Caco-2 (cell line): ENCODE measurements around the gene OSBPL1A. TPM values are rescaled to one million over a fixed set of nuclear protein-coding genes. Genes with fewer than 3 reads are reported as not detected.
"Not testable (repeated sequence)": the region's sequence is repeated elsewhere in the genome, so short reads cannot be mapped to it uniquely, and the experiment has no call there.

ENCODE experiments used
- BruUV-seq: library from RNA; stranded (reverse); fragments of 400-500 nt; replicated peaks from 2 replicates; lab custom pipeline; 2021; lab: Mats Ljungman, UMichigan
- CTCF ChIA-PET: fragments of 300-600 bp; sonication (Branson Sonifier 250); formaldehyde crosslinking; loops from one replicate; lab custom pipeline; 2022; ENCODE audit warnings: antibody characterized with exemption; lab: Charles Lee
- POLR2A ChIA-PET: fragments of 300-600 bp; sonication (Branson Sonifier 250); formaldehyde crosslinking; loops from one replicate; lab custom pipeline; 2022; ENCODE audit warnings: antibody characterized with exemption; lab: Charles Lee
- DNase-seq, 2 experiments: peaks; one replicate each; pipeline versions ENCODE4 v3.0.0 to v3.0.0-alpha.2; 2020 to 2022
- H3K27me3 ChIP-seq: replicated peaks from 2 replicates; pipeline ENCODE4 v1.6.0; 2011; ENCODE audit warnings: low read length; ENCODE audit not compliant: control insufficient read depth, insufficient read depth
- H3K36me3 ChIP-seq: 2 replicates; pipeline ENCODE4 v1.5.1; 2011; ENCODE audit warnings: low read length; ENCODE audit not compliant: control insufficient read depth, insufficient read depth
- H3K4me1 ChIP-seq: fragments of 250-450 bp; sonication (Bioruptor Pico); 2 replicates; pipeline ENCODE4 v1.5.1; 2020; ENCODE audit warnings: mild to moderate bottlenecking
- H3K4me3 ChIP-seq: 2 replicates; pipeline ENCODE4 v1.5.1; 2011; ENCODE audit warnings: low read depth, mild to moderate bottlenecking, control low read depth, low read length
- H3K9me3 ChIP-seq: fragments of 250-450 bp; sonication (Bioruptor Pico); 2 replicates; pipeline ENCODE4 v1.5.1; 2020; ENCODE audit warnings: mild to moderate bottlenecking, moderate library complexity
- H3K27ac Mint-ChIP-seq: one replicate; pipeline ENCODE4 v1.8.0; 2022; ENCODE audit warnings: mixed read lengths; ENCODE audit not compliant: unreplicated experiment
- H3K27me3 Mint-ChIP-seq: one replicate; pipeline ENCODE4 v1.8.0; 2022; ENCODE audit warnings: mixed read lengths; ENCODE audit not compliant: insufficient read depth, unreplicated experiment
- H3K36me3 Mint-ChIP-seq: one replicate; pipeline ENCODE4 v1.8.0; 2022; ENCODE audit warnings: mild to moderate bottlenecking, mixed read lengths; ENCODE audit not compliant: insufficient read depth, unreplicated experiment
- H3K4me1 Mint-ChIP-seq: one replicate; pipeline ENCODE4 v1.8.0; 2022; ENCODE audit warnings: low read depth, mixed read lengths; ENCODE audit not compliant: unreplicated experiment
- H3K4me3 Mint-ChIP-seq: one replicate; pipeline ENCODE4 v1.8.0; 2022; ENCODE audit warnings: mild to moderate bottlenecking, moderate library complexity, mixed read lengths; ENCODE audit not compliant: unreplicated experiment
- H3K9me3 Mint-ChIP-seq: one replicate; pipeline ENCODE4 v1.8.0; 2022; ENCODE audit warnings: mixed read lengths; ENCODE audit not compliant: unreplicated experiment
- intact Hi-C: fragments of 100-400 bp; cut with micrococcal nuclease; formaldehyde crosslinking; loops from one replicate; pipeline ENCODE4 v1.10.0; 2022; ENCODE audit not compliant: unreplicated experiment
- total RNA-seq: library from RNA; stranded (reverse); gene quantifications from 2 replicates; pipeline ENCODE4 v1.2.3, GENCODE V29; 2022
- TF ChIP-seq, protein P1 (sequence below), 2 experiments: fragments of 200-600 bp in 1 of 2; IDR thresholded peaks; 1 replicate in 1 of 2; 2 replicates in 1 of 2; pipeline versions ENCODE4 v1.5.1 to v1.8.0; 2011 to 2022; ENCODE audit warnings: antibody characterized with exemption in 1 of 2, control low read depth in 1 of 2, inconsistent platforms in 1 of 2, low read depth in 1 of 2, low read length in 1 of 2, mild to moderate bottlenecking in 1 of 2, moderate library complexity in 1 of 2; ENCODE audit not compliant: insufficient read depth in 1 of 2, severe bottlenecking in 1 of 2, unreplicated experiment in 1 of 2

The OSBPL1A gene
- total RNA-seq, 1 experiment from 2014 or later, result 15.7 TPM

DNA sequence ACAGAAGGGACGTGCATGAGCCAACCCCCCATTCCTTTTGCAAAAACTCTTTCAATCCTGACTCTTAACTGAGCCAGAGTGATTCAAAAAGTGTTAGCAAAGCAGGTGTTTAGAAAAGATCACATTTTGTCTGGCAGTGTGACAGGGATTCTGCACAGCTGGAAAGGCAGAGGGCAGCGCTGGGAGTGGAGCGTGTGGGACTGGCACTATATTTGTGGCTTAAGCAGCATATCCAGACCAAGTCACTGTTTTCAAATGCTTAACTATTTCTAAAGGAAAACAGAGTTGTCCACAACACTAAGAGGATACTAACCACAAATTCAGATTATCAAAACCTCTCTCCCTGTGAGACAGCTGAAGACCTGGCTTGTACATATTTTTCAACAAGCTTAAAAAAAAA is 239.8 kb downstream of the OSBPL1A start:
- Mint-ChIP-seq H3K36me3 (no peaks in the 10 kb centered on the region), H3K4me3 (no peak overlapping the region), H3K27me3 (no peaks in the 10 kb centered on the region), H3K4me1 (no peaks in the 10 kb centered on the region), H3K27ac (no peak overlapping the region), H3K9me3 (no peaks in the 10 kb centered on the region)
- intact Hi-C loops, result no loop called here
- no peaks in the 10 kb centered on the region for H3K36me3 ChIP-seq
- ChIA-PET CTCF (interaction anchor here (0.5 kb wide), 1 partner anchor 121 kb away, joined by 4 read pairs; no protein-coding TSS in a partner anchor), POLR2A (no interaction called here)
- no peaks in the 10 kb centered on the region for H3K9me3 ChIP-seq
- no TSS peak for BruUV-seq
- no peaks in the 10 kb centered on the region for H3K27me3 ChIP-seq
- TF ChIP-seq, protein P1, sequence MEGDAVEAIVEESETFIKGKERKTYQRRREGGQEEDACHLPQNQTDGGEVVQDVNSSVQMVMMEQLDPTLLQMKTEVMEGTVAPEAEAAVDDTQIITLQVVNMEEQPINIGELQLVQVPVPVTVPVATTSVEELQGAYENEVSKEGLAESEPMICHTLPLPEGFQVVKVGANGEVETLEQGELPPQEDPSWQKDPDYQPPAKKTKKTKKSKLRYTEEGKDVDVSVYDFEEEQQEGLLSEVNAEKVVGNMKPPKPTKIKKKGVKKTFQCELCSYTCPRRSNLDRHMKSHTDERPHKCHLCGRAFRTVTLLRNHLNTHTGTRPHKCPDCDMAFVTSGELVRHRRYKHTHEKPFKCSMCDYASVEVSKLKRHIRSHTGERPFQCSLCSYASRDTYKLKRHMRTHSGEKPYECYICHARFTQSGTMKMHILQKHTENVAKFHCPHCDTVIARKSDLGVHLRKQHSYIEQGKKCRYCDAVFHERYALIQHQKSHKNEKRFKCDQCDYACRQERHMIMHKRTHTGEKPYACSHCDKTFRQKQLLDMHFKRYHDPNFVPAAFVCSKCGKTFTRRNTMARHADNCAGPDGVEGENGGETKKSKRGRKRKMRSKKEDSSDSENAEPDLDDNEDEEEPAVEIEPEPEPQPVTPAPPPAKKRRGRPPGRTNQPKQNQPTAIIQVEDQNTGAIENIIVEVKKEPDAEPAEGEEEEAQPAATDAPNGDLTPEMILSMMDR (IDR thresholded peaks at IDR 0.05; ENCODE audit: insufficient read depth in 1 of 2, low read depth in 1 of 2, low read length in 1 of 2, severe bottlenecking in 1 of 2, unreplicated experiment in 1 of 2), result no peak
- no peaks in the 10 kb centered on the region for H3K4me1 ChIP-seq
- H3K4me3 ChIP-seq, result no peak overlapping the region
- DNase-seq, result no peak

DNA sequence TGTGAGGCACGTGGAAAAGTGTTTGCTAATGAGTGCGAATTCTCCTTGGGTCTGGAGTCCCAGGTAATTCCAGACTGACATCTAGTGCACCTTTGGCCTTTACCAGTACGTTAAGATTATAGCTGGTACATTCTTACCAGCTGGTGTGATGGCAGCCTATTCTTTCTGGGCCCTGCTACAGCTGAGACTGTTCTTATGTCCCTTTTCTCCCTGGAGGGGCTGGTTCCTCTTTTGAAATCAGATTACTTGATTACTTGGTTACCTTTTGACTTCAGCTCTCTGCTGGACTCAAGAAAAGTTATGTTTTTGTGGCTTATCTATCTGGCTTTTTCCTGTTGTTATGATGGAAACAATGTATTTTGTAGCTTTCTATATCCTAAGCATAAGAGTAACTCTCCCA is 244.2 kb downstream of the OSBPL1A start:
- intact Hi-C loops, result no loop called here
- no peaks in the 10 kb centered on the region for H3K9me3 Mint-ChIP-seq
- Histone ChIP-seq H3K36me3 (no peaks in the 10 kb centered on the region), H3K4me3 (no peak overlapping the region), H3K9me3 (no peaks in the 10 kb centered on the region), H3K4me1 (no peaks in the 10 kb centered on the region), H3K27me3 (no peaks in the 10 kb centered on the region)
- no peaks in the 10 kb centered on the region for H3K36me3 Mint-ChIP-seq
- BruUV-seq, result no TSS peak
- H3K4me3 Mint-ChIP-seq, result no peak overlapping the region
- H3K27ac Mint-ChIP-seq, result no peak overlapping the region
- TF ChIP-seq, protein P1 (IDR thresholded peaks at IDR 0.05; ENCODE audit: insufficient read depth in 1 of 2, low read depth in 1 of 2, low read length in 1 of 2, severe bottlenecking in 1 of 2, unreplicated experiment in 1 of 2), result no peak
- H3K27me3 Mint-ChIP-seq, result no peaks in the 10 kb centered on the region
- no peak for DNase-seq
- ChIA-PET POLR2A (no interaction called here), CTCF (no interaction called here)
- no peaks in the 10 kb centered on the region for H3K4me1 Mint-ChIP-seq

DNA sequence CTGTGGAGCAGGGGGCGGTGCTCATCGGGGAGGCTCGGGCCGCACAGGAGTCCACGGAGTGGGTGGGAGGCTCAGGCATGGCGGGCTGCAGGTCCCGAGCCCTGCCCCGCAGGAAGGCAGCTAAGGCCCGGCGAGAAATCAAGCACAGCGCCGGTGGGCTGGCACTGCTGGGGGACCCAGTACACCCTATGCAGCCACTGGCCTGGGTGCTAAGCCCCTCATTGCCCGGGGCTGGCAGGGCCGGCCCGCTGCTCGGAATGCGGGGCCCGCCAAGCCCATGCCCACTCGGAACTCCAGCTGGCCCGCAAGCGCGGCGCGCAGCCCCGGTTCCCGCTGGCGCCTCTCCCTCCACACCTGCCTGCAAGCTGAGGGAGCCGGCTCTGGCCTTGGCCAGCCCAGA is 248.0 kb downstream of the OSBPL1A start:
- H3K9me3 Mint-ChIP-seq, H3K27me3 Mint-ChIP-seq, H3K4me1 ChIP-seq, intact Hi-C loops, H3K4me1 Mint-ChIP-seq, DNase-seq, BruUV-seq, H3K36me3 Mint-ChIP-seq, CTCF ChIA-PET, H3K27me3 ChIP-seq, H3K4me3 Mint-ChIP-seq, H3K4me3 ChIP-seq, H3K36me3 ChIP-seq, H3K27ac Mint-ChIP-seq, H3K9me3 ChIP-seq, POLR2A ChIA-PET: not testable (repeated sequence)

DNA sequence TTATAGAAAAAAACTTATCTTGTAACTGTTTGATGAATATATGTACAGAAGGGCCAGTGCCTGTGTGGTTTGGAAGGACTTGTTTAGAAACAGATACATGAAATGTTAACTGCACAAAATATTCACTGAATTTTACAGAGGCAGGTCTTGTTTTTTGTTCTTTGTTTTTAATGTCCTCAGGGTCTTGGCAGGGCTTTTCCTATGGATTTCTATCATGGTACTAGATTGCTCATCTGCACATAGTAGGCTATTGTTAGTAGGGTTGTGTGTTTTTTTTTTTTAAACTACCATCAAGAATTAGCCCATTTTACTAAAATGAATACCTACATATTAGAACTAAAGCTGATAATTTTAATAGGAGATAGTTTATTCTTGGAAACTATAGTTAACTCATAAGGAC is 255.2 kb downstream of the OSBPL1A start:
- H3K36me3 Mint-ChIP-seq, result peaks cover 15% of the 10 kb centered on the region
- no peaks in the 10 kb centered on the region for H3K27me3 Mint-ChIP-seq
- CTCF ChIA-PET, result no interaction called here
- Histone ChIP-seq H3K27me3 (no peaks in the 10 kb centered on the region), H3K4me1 (no peaks in the 10 kb centered on the region), H3K4me3 (no peak overlapping the region), H3K36me3 (no peaks in the 10 kb centered on the region), H3K9me3 (no peaks in the 10 kb centered on the region)
- no TSS peak for BruUV-seq
- no peak overlapping the region for H3K4me3 Mint-ChIP-seq
- no peaks in the 10 kb centered on the region for H3K9me3 Mint-ChIP-seq
- H3K27ac Mint-ChIP-seq, result no peak overlapping the region
- POLR2A ChIA-PET, result no interaction called here
- TF ChIP-seq, protein P1 (IDR thresholded peaks at IDR 0.05; ENCODE audit: insufficient read depth in 1 of 2, low read depth in 1 of 2, low read length in 1 of 2, severe bottlenecking in 1 of 2, unreplicated experiment in 1 of 2), result no peak
- no peaks in the 10 kb centered on the region for H3K4me1 Mint-ChIP-seq
- DNase-seq, result no peak
- intact Hi-C loops, result no loop called here
